Measurements from ENCODE around the gene KBTBD7.
"Not testable (repeated sequence)": the region's sequence is repeated elsewhere in the genome, so short reads cannot be mapped to it uniquely, and the experiment has no call there.

Gene KBTBD7

GRCh38 chr13:41199079-41199478 is 4.7 kb upstream of the KBTBD7 start:
- DNase-seq (no peak), ATAC-seq (no peak)

- DNase-seq (no peak), ATAC-seq (no peak)
Measured at GRCh38 chr13:41196620-41197019, 2.3 kb upstream of the KBTBD7 start.

- DNase-seq (no peak), ATAC-seq (no peak)
Measured at GRCh38 chr13:41196011-41196410, 1.6 kb upstream of the KBTBD7 start.

GRCh38 chr13:41193469-41193868 is 900 bp downstream of the KBTBD7 start:
- ATAC-seq = no peak
- no peak for DNase-seq

- ATAC-seq (no peak), DNase-seq (no peak)
Measured at GRCh38 chr13:41188584-41188983, 5.8 kb downstream of the KBTBD7 start.

- DNase-seq (no peak), ATAC-seq (no peak)
Measured at GRCh38 chr13:41186481-41186880, 7.9 kb downstream of the KBTBD7 start.

- DNase-seq (no peak), ATAC-seq (no peak)
Measured at GRCh38 chr13:41182231-41182630, 12.1 kb downstream of the KBTBD7 start.

GRCh38 chr13:41179593-41180250 is 14.6 kb downstream of the KBTBD7 start:
- ATAC-seq = peak; percentile 80
- DNase-seq = no peak

GRCh38 chr13:41178040-41178439 is 16.3 kb downstream of the KBTBD7 start:
- ATAC-seq = peak; percentile 22
- DNase-seq = no peak

- DNase-seq = no peak
- ATAC-seq = no peak
Measured at GRCh38 chr13:41177616-41178015, 16.8 kb downstream of the KBTBD7 start.

GRCh38 chr13:41175576-41175975 is 18.8 kb downstream of the KBTBD7 start:
- DNase-seq, ATAC-seq: not testable (repeated sequence)

- ATAC-seq (no peak), DNase-seq (no peak)
Measured at GRCh38 chr13:41162151-41162550, 32.2 kb downstream of the KBTBD7 start.

- ATAC-seq (no peak), DNase-seq (no peak)
Measured at GRCh38 chr13:41159174-41159573, 35.2 kb downstream of the KBTBD7 start.

- DNase-seq (no peak), ATAC-seq (no peak)
Measured at GRCh38 chr13:41157048-41157717, 37.2 kb downstream of the KBTBD7 start.

- ATAC-seq = no peak
- no peak for DNase-seq
Measured at GRCh38 chr13:41156620-41157019, 37.7 kb downstream of the KBTBD7 start.

- no peak for DNase-seq
- no peak for ATAC-seq
Measured at GRCh38 chr13:41154042-41154441, 40.3 kb downstream of the KBTBD7 start.

- ATAC-seq = no peak
- DNase-seq = no peak
Measured at GRCh38 chr13:41152005-41152404, 42.4 kb downstream of the KBTBD7 start.

- DNase-seq (no peak), ATAC-seq (no peak)
Measured at GRCh38 chr13:41150058-41150457, 44.3 kb downstream of the KBTBD7 start.

GRCh38 chr13:41148419-41149283 is 45.7 kb downstream of the KBTBD7 start:
- no peak for DNase-seq
- no peak for ATAC-seq

- ATAC-seq (no peak), DNase-seq (no peak)
Measured at GRCh38 chr13:41145136-41145908, 49.0 kb downstream of the KBTBD7 start.

GRCh38 chr13:41144576-41144975 is 49.8 kb downstream of the KBTBD7 start:
- ATAC-seq (no peak), DNase-seq (no peak)
